Endodermal cell (in vitro differentiated cells): ENCODE measurements around the gene UGT2B7. TPM values are rescaled to one million over a fixed set of nuclear protein-coding genes. Genes with fewer than 3 reads are reported as not detected.
"Not testable (repeated sequence)": the region's sequence is repeated elsewhere in the genome, so short reads cannot be mapped to it uniquely, and the experiment has no call there.

Experiments
- DNase-seq: peaks from one replicate; pipeline ENCODE4 v3.0.0-alpha.2; 2017
- H3K27ac ChIP-seq: 2 replicates; pipeline ENCODE4 v1.5.1; 2013; ENCODE audit warnings: mild to moderate bottlenecking, low read depth, low read length, moderate library complexity
- H3K27me3 ChIP-seq: 2 replicates; pipeline ENCODE4 v1.6.1; 2013; ENCODE audit warnings: mild to moderate bottlenecking, low read length, moderate library complexity; ENCODE audit not compliant: insufficient read depth, control insufficient read depth, poor library complexity, severe bottlenecking
- H3K36me3 ChIP-seq: 2 replicates; pipeline ENCODE4 v1.7.0; 2013; ENCODE audit warnings: mild to moderate bottlenecking, low read length, moderate library complexity; ENCODE audit not compliant: control insufficient read depth, insufficient read depth
- H3K4me1 ChIP-seq: one replicate; pipeline ENCODE4 v1.7.0; 2013; ENCODE audit warnings: low read length; ENCODE audit not compliant: control insufficient read depth, insufficient read depth
- H3K4me3 ChIP-seq: 2 replicates; pipeline ENCODE4 v1.5.1; 2013; ENCODE audit warnings: mild to moderate bottlenecking, low read length, moderate library complexity
- H3K9ac ChIP-seq: 2 replicates; pipeline ENCODE4 v1.6.1; 2013; ENCODE audit warnings: mild to moderate bottlenecking, low read length, moderate library complexity; ENCODE audit not compliant: poor library complexity, severe bottlenecking; ENCODE audit errors: extremely low read depth
- H3K9me3 ChIP-seq: 2 replicates; pipeline ENCODE4 v1.6.1; 2013; ENCODE audit warnings: mild to moderate bottlenecking, low read length, moderate library complexity; ENCODE audit not compliant: control insufficient read depth
- H3K27ac Mint-ChIP-seq: 2 replicates; pipeline ENCODE4 v1.8.0; 2020; ENCODE audit warnings: mixed read lengths
- H3K27me3 Mint-ChIP-seq: 2 replicates; pipeline ENCODE4 v1.8.0; 2021; ENCODE audit warnings: mild to moderate bottlenecking, mixed read lengths; ENCODE audit not compliant: insufficient read depth
- H3K36me3 Mint-ChIP-seq: 2 replicates; pipeline ENCODE4 v1.8.0; 2020; ENCODE audit warnings: low read depth, mixed read lengths
- H3K4me1 Mint-ChIP-seq: 2 replicates; pipeline ENCODE4 v1.8.0; 2020; ENCODE audit warnings: mixed read lengths
- H3K4me3 Mint-ChIP-seq: 2 replicates; pipeline ENCODE4 v1.8.0; 2020; ENCODE audit warnings: mild to moderate bottlenecking, moderate library complexity, mixed read lengths
- H3K9me3 Mint-ChIP-seq: 2 replicates; pipeline ENCODE4 v1.8.0; 2020; ENCODE audit warnings: mild to moderate bottlenecking, mixed read lengths
- CTCF ChIP-seq: fragments of 200-600 bp; sonication (generic); conservative IDR thresholded peaks from 2 replicates; pipeline ENCODE4 v1.5.0; 2021; ENCODE audit warnings: antibody characterized with exemption, mild to moderate bottlenecking
- WGBS, 2 experiments: methylation state at CpG; one replicate each; pipeline versions ENCODE4 v1.1.5 to v1.1.7; 2013; ENCODE audit warnings: missing lambda C conversion rate in 2 of 2, mixed read lengths in 1 of 2; ENCODE audit not compliant: insufficient coverage in 1 of 2, insufficient read length in 1 of 2; 5-methylcytosine and 5-hydroxymethylcytosine counted together
- total RNA-seq, 2 donors: library from RNA; stranded (reverse); fragmentation: NEBNext Ultra II Directional in 1 of 2; extraction: Animal tissue kit (Norgen Biotek cat#: 25700) in 1 of 2; gene quantifications; 2 replicates in 1 of 2; 3 replicates in 1 of 2; pipeline ENCODE4 v1.2.1, GENCODE V29; 2021

Gene UGT2B7
- total RNA-seq, 2 donors from 2014 or later: not detected

- Histone ChIP-seq H3K9ac (no peak overlapping the region), H3K36me3 (no peaks in the 10 kb centered on the region), H3K9me3 (no peaks in the 10 kb centered on the region), H3K4me1 (no peaks in the 10 kb centered on the region), H3K4me3 (no peak overlapping the region), H3K27ac (no peak overlapping the region), H3K27me3 (no peaks in the 10 kb centered on the region)
- Mint-ChIP-seq H3K4me1 (no peaks in the 10 kb centered on the region), H3K36me3 (no peaks in the 10 kb centered on the region), H3K27ac (no peak overlapping the region), H3K4me3 (no peak overlapping the region), H3K9me3 (no peaks in the 10 kb centered on the region), H3K27me3 (peaks cover 2% of the 10 kb centered on the region)
- WGBS, 2 experiments: 98 to 100% methylated on average over 2 to 4 of the region's 4 CpGs
- TF ChIP-seq CTCF: no peak
- no peak for DNase-seq
These were observed 44.7 kb upstream of the UGT2B7 start for GRCh38 chr4:69051576-69051943.

GRCh38 chr4:69053309-69053885 is 42.9 kb upstream of the UGT2B7 start:
- not testable (repeated sequence) for H3K27me3 Mint-ChIP-seq

GRCh38 chr4:69054033-69054432 is 42.2 kb upstream of the UGT2B7 start:
- not testable (repeated sequence) for H3K36me3 ChIP-seq, H3K4me3 Mint-ChIP-seq, H3K36me3 Mint-ChIP-seq, H3K4me3 ChIP-seq, H3K27me3 ChIP-seq, H3K9ac ChIP-seq, H3K9me3 ChIP-seq, H3K4me1 ChIP-seq, H3K9me3 Mint-ChIP-seq, H3K27ac ChIP-seq, DNase-seq, H3K27me3 Mint-ChIP-seq, H3K27ac Mint-ChIP-seq
- WGBS, 2 experiments: 94% methylated on average over 1 of the region's 1 CpG; no CpG with 5 or more reads in 1 of the 2 experiments
- peaks cover 14% of the 10 kb centered on the region for H3K4me1 Mint-ChIP-seq

More at GRCh38 chr4:69053309-69053885, 42.9 kb upstream of the UGT2B7 start:
- not testable (repeated sequence) for H3K4me3 Mint-ChIP-seq, H3K27me3 ChIP-seq, H3K27ac ChIP-seq, H3K9ac ChIP-seq, H3K4me1 ChIP-seq, H3K9me3 ChIP-seq, H3K27ac Mint-ChIP-seq, H3K36me3 ChIP-seq, H3K9me3 Mint-ChIP-seq, H3K4me3 ChIP-seq, H3K36me3 Mint-ChIP-seq, DNase-seq
- peaks cover 10% of the 10 kb centered on the region for H3K4me1 Mint-ChIP-seq
- 56 to 79% methylated on average over 5 to 7 of the region's 7 CpGs for WGBS, 2 experiments

GRCh38 chr4:69054578-69055200 is 41.6 kb upstream of the UGT2B7 start:
- Histone ChIP-seq H3K9ac (no peak overlapping the region), H3K9me3 (no peaks in the 10 kb centered on the region), H3K27me3 (peaks cover 15% of the 10 kb centered on the region), H3K4me3 (no peak overlapping the region), H3K4me1 (no peaks in the 10 kb centered on the region), H3K27ac (no peak overlapping the region), H3K36me3 (no peaks in the 10 kb centered on the region)
- Mint-ChIP-seq H3K36me3 (no peaks in the 10 kb centered on the region), H3K9me3 (no peaks in the 10 kb centered on the region), H3K27ac (no peak overlapping the region), H3K4me1 (peaks cover 14% of the 10 kb centered on the region), H3K4me3 (no peak overlapping the region), H3K27me3 (peaks cover 7% of the 10 kb centered on the region)
- TF ChIP-seq CTCF: no peak
- DNase-seq: no peak
- WGBS, 2 experiments: 98 to 100% methylated on average over 4 to 6 of the region's 7 CpGs
